Smooth muscle cell (in vitro differentiated cells): ENCODE data around the gene PNMA8C. TPM values are rescaled to one million over a fixed set of nuclear protein-coding genes. Genes with fewer than 3 reads are reported as not detected.

ENCODE experiments used
- DNase-seq: peaks from one replicate; lab custom pipeline; 2025; ENCODE audit not compliant: unreplicated experiment; lab: John Stamatoyannopoulos, UW
- H2AFZ ChIP-seq: fragments of 200-600 bp; sonication (generic); 2 replicates; pipeline ENCODE4 v1.6.0; 2016; ENCODE audit warnings: antibody characterized with exemption, low read depth, mild to moderate bottlenecking
- H3F3A ChIP-seq: fragments of 200-600 bp; sonication (generic); 2 replicates; pipeline ENCODE4 v1.6.0; 2017; ENCODE audit warnings: antibody characterized with exemption, low read depth
- H3K27ac ChIP-seq: fragments of 200-600 bp; sonication (generic); 2 replicates; pipeline ENCODE4 v1.5.1; 2016; ENCODE audit warnings: low read depth, mild to moderate bottlenecking
- H3K27me3 ChIP-seq: fragments of 200-600 bp; sonication (generic); 2 replicates; pipeline ENCODE4 v1.6.1; 2016; ENCODE audit warnings: low read depth, mild to moderate bottlenecking
- H3K36me3 ChIP-seq: fragments of 200-600 bp; sonication (generic); 2 replicates; pipeline ENCODE4 v1.5.1; 2016; ENCODE audit warnings: low read depth
- H3K4me1 ChIP-seq: fragments of 200-600 bp; sonication (generic); 2 replicates; pipeline ENCODE4 v1.5.1; 2016; ENCODE audit warnings: low read depth
- H3K4me2 ChIP-seq: fragments of 200-600 bp; sonication (generic); 2 replicates; pipeline ENCODE4 v1.6.0; 2016; ENCODE audit warnings: mild to moderate bottlenecking
- H3K4me3 ChIP-seq: fragments of 200-600 bp; sonication (generic); 2 replicates; pipeline ENCODE4 v1.5.1; 2016; ENCODE audit warnings: mild to moderate bottlenecking
- H3K79me2 ChIP-seq: fragments of 200-600 bp; sonication (generic); 2 replicates; pipeline ENCODE4 v1.6.0; 2016; ENCODE audit warnings: low read depth, mild to moderate bottlenecking
- H3K9ac ChIP-seq: fragments of 200-600 bp; sonication (generic); 2 replicates; pipeline ENCODE4 v1.6.0; 2016; ENCODE audit warnings: low read depth
- H3K9me3 ChIP-seq: fragments of 200-600 bp; sonication (generic); replicated peaks from 2 replicates; pipeline ENCODE4 v1.5.1; 2016; ENCODE audit warnings: low read depth
- H4K20me1 ChIP-seq: fragments of 200-600 bp; sonication (generic); 2 replicates; pipeline ENCODE4 v1.6.0; 2016; ENCODE audit warnings: low read depth
- WGBS: methylation state at CpG from one replicate; pipeline ENCODE4 v1.1.7; 2016; ENCODE audit warnings: low lambda C conversion rate; 5-methylcytosine and 5-hydroxymethylcytosine counted together
- polyA plus RNA-seq: library from polyadenylated mRNA; unstranded; fragments of >200 nt; fragmentation: Nextera tagmentation; extraction: Ambion mirVana; gene quantifications from 2 replicates; pipeline ENCODE4 v1.2.1, GENCODE V29; 2016
- total RNA-seq: library from RNA; depleted of rRNA; stranded (reverse); fragments of >200 nt; gene quantifications from 2 replicates; pipeline ENCODE4 v1.2.3, GENCODE V29; 2014
- TF ChIP-seq, protein P1 (sequence below): fragments of 200-600 bp; sonication (generic); IDR thresholded peaks from 2 replicates; pipeline ENCODE4 v1.5.1; 2017; ENCODE audit warnings: borderline replicate concordance, mild to moderate bottlenecking, antibody characterized with exemption; ENCODE audit not compliant: insufficient read depth, poor library complexity, severe bottlenecking

The PNMA8C gene
- total and polyA plus RNA-seq, 2 experiments from 2014 or later, result not detected

DNA sequence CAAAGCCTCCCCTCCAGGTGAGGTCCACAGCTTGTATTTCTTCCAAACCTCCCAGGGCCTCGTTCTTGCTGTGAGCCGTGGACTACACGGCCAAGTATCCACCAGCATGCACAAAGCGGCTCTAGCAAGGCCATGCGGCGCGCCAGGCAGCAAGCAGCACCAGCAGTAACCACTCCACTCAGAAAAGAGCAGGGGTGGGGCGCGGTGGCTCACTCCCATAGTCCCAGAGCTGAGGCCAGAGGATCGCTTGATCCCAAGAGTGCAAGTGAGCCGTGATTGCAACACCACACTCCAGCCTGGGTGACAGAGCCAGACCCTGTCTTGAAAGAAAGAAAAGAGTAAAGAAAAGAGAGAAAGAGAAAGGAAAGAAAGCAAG is 20.1 kb downstream of the PNMA8C start:
- Histone ChIP-seq H3K9me3 (no peaks in the 10 kb centered on the region), H3K9ac (no peak overlapping the region), H3K4me3 (peak overlapping the region; percentile 40), H4K20me1 (peaks cover 55% of the 10 kb centered on the region), H2AFZ (no peak overlapping the region), H3K27me3 (no peaks in the 10 kb centered on the region), H3K36me3 (no peaks in the 10 kb centered on the region), H3F3A (peaks cover 12% of the 10 kb centered on the region), H3K79me2 (peaks cover 34% of the 10 kb centered on the region), H3K27ac (peak overlapping the region; percentile 39), H3K4me1 (peaks cover 31% of the 10 kb centered on the region), H3K4me2 (peak overlapping the region; percentile 77)
- peak; percentile 35 for DNase-seq
- WGBS, result 4% methylated on average over 11 of the region's 11 CpGs
- TF ChIP-seq, protein P1, sequence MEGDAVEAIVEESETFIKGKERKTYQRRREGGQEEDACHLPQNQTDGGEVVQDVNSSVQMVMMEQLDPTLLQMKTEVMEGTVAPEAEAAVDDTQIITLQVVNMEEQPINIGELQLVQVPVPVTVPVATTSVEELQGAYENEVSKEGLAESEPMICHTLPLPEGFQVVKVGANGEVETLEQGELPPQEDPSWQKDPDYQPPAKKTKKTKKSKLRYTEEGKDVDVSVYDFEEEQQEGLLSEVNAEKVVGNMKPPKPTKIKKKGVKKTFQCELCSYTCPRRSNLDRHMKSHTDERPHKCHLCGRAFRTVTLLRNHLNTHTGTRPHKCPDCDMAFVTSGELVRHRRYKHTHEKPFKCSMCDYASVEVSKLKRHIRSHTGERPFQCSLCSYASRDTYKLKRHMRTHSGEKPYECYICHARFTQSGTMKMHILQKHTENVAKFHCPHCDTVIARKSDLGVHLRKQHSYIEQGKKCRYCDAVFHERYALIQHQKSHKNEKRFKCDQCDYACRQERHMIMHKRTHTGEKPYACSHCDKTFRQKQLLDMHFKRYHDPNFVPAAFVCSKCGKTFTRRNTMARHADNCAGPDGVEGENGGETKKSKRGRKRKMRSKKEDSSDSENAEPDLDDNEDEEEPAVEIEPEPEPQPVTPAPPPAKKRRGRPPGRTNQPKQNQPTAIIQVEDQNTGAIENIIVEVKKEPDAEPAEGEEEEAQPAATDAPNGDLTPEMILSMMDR, result no peak

DNA sequence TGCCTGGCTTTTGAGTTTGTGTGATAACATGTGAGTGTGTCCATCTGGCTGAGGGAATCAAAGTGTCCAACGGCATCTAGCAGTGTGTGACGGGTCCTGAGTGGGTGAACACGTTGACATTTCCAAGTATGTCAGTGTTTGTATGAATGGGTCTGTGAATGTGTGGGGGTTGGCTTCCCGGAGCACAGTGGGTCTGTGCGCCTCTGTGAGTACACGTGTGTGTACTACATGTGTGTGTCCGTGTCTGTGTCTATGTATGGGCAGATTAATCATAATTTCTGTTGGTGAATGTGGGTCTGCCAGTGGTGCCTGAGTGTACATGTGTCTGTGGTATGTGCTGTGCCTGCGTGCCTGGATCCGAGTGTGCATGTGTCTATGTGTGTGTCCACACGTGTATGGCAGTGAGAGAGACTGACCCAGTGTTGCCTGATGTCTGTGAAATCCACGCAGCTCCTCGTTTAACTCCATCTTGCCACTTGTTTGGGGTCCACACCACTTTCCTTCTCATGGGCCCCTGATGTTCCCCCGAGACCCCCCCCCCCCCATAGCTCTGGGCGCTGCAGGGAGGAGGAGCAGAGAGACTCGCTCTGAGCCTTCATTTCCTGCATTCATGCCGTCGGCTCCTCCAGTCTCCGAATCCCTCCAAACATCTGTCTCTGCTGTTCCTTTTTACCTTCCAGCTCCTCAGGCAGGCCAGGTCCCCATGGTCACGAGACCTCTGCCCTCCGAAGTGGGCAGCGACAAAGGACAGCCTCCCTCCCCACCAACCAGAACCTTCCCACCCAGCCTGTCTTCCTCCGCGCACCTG is 20.7 kb downstream of the PNMA8C start:
- H2AFZ ChIP-seq, result no peak overlapping the region
- no peak overlapping the region for H3K9ac ChIP-seq
- WGBS, result 35% methylated on average over 21 of the region's 23 CpGs
- H3K79me2 ChIP-seq, result peaks cover 32% of the 10 kb centered on the region
- no peaks in the 10 kb centered on the region for H3K9me3 ChIP-seq
- TF ChIP-seq, protein P1, result no peak
- H3K27ac ChIP-seq, result peak overlapping the region; percentile 39
- peak overlapping the region; percentile 77 for H3K4me2 ChIP-seq
- DNase-seq, result no peak
- H3F3A ChIP-seq, result peaks cover 11% of the 10 kb centered on the region
- H4K20me1 ChIP-seq, result peaks cover 55% of the 10 kb centered on the region
- H3K4me3 ChIP-seq, result peak overlapping the region; percentile 40
- H3K36me3 ChIP-seq, result no peaks in the 10 kb centered on the region
- no peaks in the 10 kb centered on the region for H3K27me3 ChIP-seq
- H3K4me1 ChIP-seq, result peaks cover 31% of the 10 kb centered on the region

DNA sequence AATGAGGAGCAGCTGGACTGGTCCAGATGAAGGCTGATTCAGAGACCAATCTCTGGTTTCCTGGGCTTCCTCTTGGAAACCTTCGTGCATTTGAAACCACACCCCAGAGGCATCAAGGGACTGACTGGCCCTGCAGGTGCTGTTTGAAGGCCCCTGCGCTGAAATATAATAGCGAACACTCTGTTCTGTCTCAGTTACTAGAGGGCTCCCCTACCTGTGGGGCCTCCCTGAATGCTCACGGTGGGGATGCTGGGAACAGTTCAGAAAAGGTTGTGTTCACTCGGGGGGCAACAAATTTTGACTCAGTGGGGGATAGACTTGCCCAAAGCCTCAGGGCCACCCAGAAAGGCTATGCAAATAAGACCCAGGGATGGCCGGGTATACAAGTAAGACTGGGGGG is 21.8 kb downstream of the PNMA8C start:
- TF ChIP-seq, protein P1, result no peak
- 31% methylated on average over 6 of the region's 6 CpGs for WGBS
- no peak overlapping the region for H3K4me2 ChIP-seq

More for the DNA sequence above, 21.8 kb downstream of the PNMA8C start:
- peaks cover 31% of the 10 kb centered on the region for H3K4me1 ChIP-seq
- H3K36me3 ChIP-seq, result no peaks in the 10 kb centered on the region
- H3K27me3 ChIP-seq, result no peaks in the 10 kb centered on the region
- no peak overlapping the region for H2AFZ ChIP-seq
- no peak overlapping the region for H3K4me3 ChIP-seq
- no peak overlapping the region for H3K9ac ChIP-seq
- H3K9me3 ChIP-seq, result no peaks in the 10 kb centered on the region
- peaks cover 11% of the 10 kb centered on the region for H3F3A ChIP-seq
- H4K20me1 ChIP-seq, result peaks cover 46% of the 10 kb centered on the region
- no peak overlapping the region for H3K27ac ChIP-seq
- H3K79me2 ChIP-seq, result peaks cover 21% of the 10 kb centered on the region
- no peak for DNase-seq
